ENCODE data around the gene CYB5A.
A peak's percentile ranks its signal among the peaks of the same experiment; 100 is the strongest.
"Not testable (repeated sequence)": the region's sequence is repeated elsewhere in the genome, so short reads cannot be mapped to it uniquely, and the experiment has no call there.

The CYB5A gene

GRCh38 chr18:74292982-74293381 is 1.2 kb upstream of the CYB5A start:
- DNase-seq: not testable (repeated sequence)

GRCh38 chr18:74292541-74292858 is 737 bp upstream of the CYB5A start:
- DNase-seq: no peak

- no peak for DNase-seq
Observed at GRCh38 chr18:74291472-74291770, 342 bp downstream of the CYB5A start.

- DNase-seq: peak in 1 of 2 experiments; percentile 14
Observed at GRCh38 chr18:74290794-74291471, 830 bp downstream of the CYB5A start.

- no peak for DNase-seq
Observed at GRCh38 chr18:74290021-74290420, 1.7 kb downstream of the CYB5A start.

- DNase-seq: no peak
Observed at GRCh38 chr18:74289137-74289536, 2.6 kb downstream of the CYB5A start.

GRCh38 chr18:74288730-74289129 is 3.0 kb downstream of the CYB5A start:
- no peak for DNase-seq

GRCh38 chr18:74288041-74288440 is 3.7 kb downstream of the CYB5A start:
- no peak for DNase-seq

- no peak for DNase-seq
Observed at GRCh38 chr18:74286856-74287255, 4.9 kb downstream of the CYB5A start.

GRCh38 chr18:74286106-74286855 is 5.5 kb downstream of the CYB5A start:
- no peak for DNase-seq

- not testable (repeated sequence) for DNase-seq
Observed at GRCh38 chr18:74285583-74285982, 6.2 kb downstream of the CYB5A start.

- DNase-seq: no peak
Observed at GRCh38 chr18:74284980-74285355, 6.8 kb downstream of the CYB5A start.

- DNase-seq: no peak
Observed at GRCh38 chr18:74284191-74284979, 7.4 kb downstream of the CYB5A start.

GRCh38 chr18:74283646-74284045 is 8.1 kb downstream of the CYB5A start:
- no peak for DNase-seq

GRCh38 chr18:74282755-74283554 is 8.8 kb downstream of the CYB5A start:
- DNase-seq: no peak

GRCh38 chr18:74281980-74282754 is 9.6 kb downstream of the CYB5A start:
- no peak for DNase-seq

GRCh38 chr18:74281011-74281979 is 10.5 kb downstream of the CYB5A start:
- DNase-seq: no peak

- no peak for DNase-seq
Observed at GRCh38 chr18:74278983-74279382, 12.8 kb downstream of the CYB5A start.

- DNase-seq: no peak
Observed at GRCh38 chr18:74278058-74278457, 13.7 kb downstream of the CYB5A start.

- DNase-seq: no peak
Observed at GRCh38 chr18:74277296-74277695, 14.5 kb downstream of the CYB5A start.

- DNase-seq: no peak
Observed at GRCh38 chr18:74276609-74277008, 15.2 kb downstream of the CYB5A start.
